Common myeloid progenitor, CD34-positive (primary cell): ENCODE measurements around the gene MRPS9.

ENCODE experiments used
- CTCF ChIA-PET: fragments of 350-600 bp; sonication (Branson Sonifier 250); formaldehyde crosslinking; loops from one replicate; lab custom pipeline; 2021; ENCODE audit warnings: antibody characterized with exemption; lab: Charles Lee
- POLR2A ChIA-PET: fragments of 350-600 bp; sonication (Branson Sonifier 250); formaldehyde crosslinking; loops from one replicate; lab custom pipeline; 2021; ENCODE audit warnings: antibody characterized with exemption; lab: Charles Lee
- DNase-seq, 3 donors: peaks; one replicate each; pipeline versions ENCODE4 v3.0.0 to v3.0.0-alpha.2; 2013
- H3K27ac ChIP-seq, 2 experiments: 1 replicate in 1 of 2; 2 replicates in 1 of 2; pipeline ENCODE4 v1.7.0; 2013; ENCODE audit warnings: inconsistent platforms in 2 of 2, low read length in 2 of 2, mild to moderate bottlenecking in 2 of 2, low read depth in 1 of 2, moderate library complexity in 1 of 2; ENCODE audit not compliant: severe bottlenecking in 2 of 2, insufficient read depth in 1 of 2, poor library complexity in 1 of 2
- H3K27me3 ChIP-seq, 5 experiments: replicated peaks in 2 of 5; 1 replicate in 3 of 5; 2 replicates in 2 of 5; pipeline versions ENCODE4 v1.6.1 to v1.7.0; 2013; ENCODE audit warnings: low read length in 4 of 5, mild to moderate bottlenecking in 2 of 5, moderate library complexity in 2 of 5, inconsistent platforms in 1 of 5; ENCODE audit not compliant: insufficient read depth in 5 of 5, control insufficient read depth in 4 of 5
- H3K36me3 ChIP-seq, 4 experiments: 1 replicate in 2 of 4; 2 replicates in 2 of 4; pipeline versions ENCODE4 v1.6.1 to v1.7.0; 2013; ENCODE audit warnings: low read length in 3 of 4, control low read depth in 1 of 4, mild to moderate bottlenecking in 1 of 4; ENCODE audit not compliant: control insufficient read depth in 4 of 4, insufficient read depth in 4 of 4
- H3K4me1 ChIP-seq, 4 experiments: 1 replicate in 3 of 4; 2 replicates in 1 of 4; pipeline versions ENCODE4 v1.6.1 to v1.7.1; 2013; ENCODE audit warnings: low read length in 3 of 4, mild to moderate bottlenecking in 3 of 4, control low read depth in 1 of 4, inconsistent platforms in 1 of 4, moderate library complexity in 1 of 4; ENCODE audit not compliant: control insufficient read depth in 4 of 4, insufficient read depth in 4 of 4; ENCODE audit errors: control extremely low read depth in 1 of 4
- H3K4me3 ChIP-seq, 7 experiments: 1 replicate in 4 of 7; 2 replicates in 3 of 7; pipeline versions ENCODE4 v1.5.1 to v1.7.0; 2013; ENCODE audit warnings: mild to moderate bottlenecking in 7 of 7, low read length in 6 of 7, moderate library complexity in 6 of 7, inconsistent platforms in 2 of 7, low read depth in 2 of 7, control low read depth in 1 of 7; ENCODE audit not compliant: insufficient read depth in 4 of 7, control insufficient read depth in 1 of 7; ENCODE audit errors: extremely low read depth in 1 of 7
- H3K9me3 ChIP-seq, 5 experiments: 1 replicate in 4 of 5; 2 replicates in 1 of 5; pipeline versions ENCODE4 v1.6.1 to v1.7.1; 2013; ENCODE audit warnings: low read length in 4 of 5, mild to moderate bottlenecking in 2 of 5, inconsistent platforms in 1 of 5, low read depth in 1 of 5, moderate library complexity in 1 of 5; ENCODE audit not compliant: control insufficient read depth in 4 of 5, insufficient read depth in 2 of 5; ENCODE audit errors: control extremely low read depth in 1 of 5
- WGBS: methylation state at CpG from one replicate; pipeline ENCODE4 v1.1.5; 2013; ENCODE audit not compliant: insufficient coverage; 5-methylcytosine and 5-hydroxymethylcytosine counted together

The MRPS9 gene

DNA sequence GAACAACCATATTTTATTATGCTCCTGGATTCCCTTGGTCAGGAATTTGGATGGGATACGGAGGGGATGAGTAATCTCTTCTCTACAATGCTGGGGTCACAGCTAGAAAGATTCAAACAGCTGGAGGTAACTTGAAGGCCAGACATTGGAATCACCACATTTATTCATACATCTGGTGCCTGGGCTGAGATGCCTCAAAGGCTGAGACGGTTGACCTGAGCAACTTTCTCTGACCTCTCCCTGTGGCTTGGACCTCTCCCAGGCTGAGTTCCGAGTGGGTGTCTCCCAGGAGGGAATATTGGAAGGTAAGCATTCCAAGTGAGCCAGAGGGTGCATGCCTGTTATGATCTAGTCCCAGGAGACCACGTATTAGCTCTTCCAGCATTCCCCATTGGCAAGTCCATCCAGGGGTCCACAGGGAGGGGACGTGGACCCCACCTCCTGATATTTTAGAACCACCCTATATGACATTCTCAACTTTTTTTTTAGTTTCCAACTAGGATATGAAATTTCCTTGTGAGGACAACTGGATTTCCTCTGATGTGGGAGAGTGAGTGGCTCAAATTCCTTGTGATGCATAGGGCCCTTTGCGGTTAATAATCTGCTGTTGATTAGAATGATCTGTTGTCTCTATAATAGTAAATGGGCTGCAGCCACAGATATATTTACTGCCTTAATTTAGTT is 101.8 kb downstream of the MRPS9 start:
- H3K36me3 ChIP-seq = no peaks in the 10 kb centered on the region
- H3K27me3 ChIP-seq = peaks cover 3 to 20% (median 13%) of the 10 kb centered on the region in 5 experiments
- 100% methylated on average over 3 of the region's 6 CpGs for WGBS
- H3K27ac ChIP-seq = no peak overlapping the region
- DNase-seq = no peak
- no peaks in the 10 kb centered on the region for H3K9me3 ChIP-seq
- H3K4me1 ChIP-seq = peaks cover 0 to 11% (median 5%) of the 10 kb centered on the region in 4 experiments
- POLR2A ChIA-PET = no interaction called here
- CTCF ChIA-PET = interaction anchor here (0.8 to 1.9 kb wide), 3 partner anchors 19 to 96 kb away, joined by 3 to 8 read pairs (median 5); no protein-coding TSS in a partner anchor
- no peak overlapping the region for H3K4me3 ChIP-seq

DNA sequence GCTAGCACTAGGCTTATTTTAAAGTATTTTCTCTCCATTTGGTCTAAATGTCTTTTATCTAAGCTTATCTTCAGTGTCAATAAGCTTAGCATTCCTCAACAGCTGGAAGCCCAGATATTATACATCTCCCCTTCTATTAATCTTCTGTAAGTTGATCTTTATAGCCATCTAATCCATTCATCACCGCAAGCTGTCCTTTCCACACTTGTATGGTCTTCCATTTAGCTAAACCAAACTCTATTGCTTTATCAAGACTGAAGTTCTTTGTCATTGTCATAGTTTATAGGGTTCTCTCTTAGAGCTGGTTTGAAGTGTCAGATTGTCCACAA is 102.3 kb downstream of the MRPS9 start:
- peaks cover 0 to 12% (median 5%) of the 10 kb centered on the region in 4 experiments for H3K4me1 ChIP-seq
- WGBS = no CpG with 5 or more reads among the region's 1 CpG
- H3K27me3 ChIP-seq = peaks cover 5 to 21% (median 18%) of the 10 kb centered on the region in 5 experiments
- no peak overlapping the region for H3K27ac ChIP-seq
- no peaks in the 10 kb centered on the region for H3K9me3 ChIP-seq
- H3K4me3 ChIP-seq = no peak overlapping the region
- no peaks in the 10 kb centered on the region for H3K36me3 ChIP-seq
- DNase-seq = no peak
- ChIA-PET CTCF (interaction anchor here (0.8 to 1.9 kb wide), 3 partner anchors 20 to 96 kb away, joined by 3 to 8 read pairs (median 5); no protein-coding TSS in a partner anchor), POLR2A (no interaction called here)

DNA sequence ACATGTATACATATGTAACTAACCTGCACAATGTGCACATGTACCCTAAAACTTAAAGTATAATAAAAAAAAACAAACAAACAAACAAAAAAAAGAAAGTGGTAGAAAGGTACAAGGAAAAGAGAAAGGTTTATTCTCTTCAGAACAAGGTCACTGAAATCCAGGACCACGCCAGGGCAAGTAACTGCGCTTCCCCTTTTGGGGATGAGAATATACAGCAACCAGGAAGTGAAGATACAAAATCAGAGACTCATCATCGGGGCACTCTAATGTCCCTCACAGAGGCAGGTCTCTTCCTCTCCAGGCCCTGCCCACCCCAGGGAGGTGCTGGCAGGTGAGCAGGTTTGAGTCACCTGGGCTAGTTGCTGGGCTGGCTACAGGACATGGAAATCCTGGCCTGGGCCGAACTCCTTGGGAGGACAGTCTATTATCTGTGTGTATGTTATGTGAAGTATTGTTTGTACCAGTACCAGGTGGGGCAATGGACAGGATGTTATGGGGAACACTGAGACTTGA is 103.3 kb downstream of the MRPS9 start:
- no peaks in the 10 kb centered on the region for H3K9me3 ChIP-seq
- no peak overlapping the region for H3K27ac ChIP-seq
- H3K27me3 ChIP-seq = peaks cover 5 to 30% (median 21%) of the 10 kb centered on the region in 5 experiments
- H3K4me3 ChIP-seq = no peak overlapping the region
- ChIA-PET CTCF (interaction anchor here (1.9 kb wide), 1 partner anchor 25 kb away, joined by 6 read pairs; no protein-coding TSS in a partner anchor), POLR2A (no interaction called here)
- WGBS = 84% methylated on average over 4 of the region's 4 CpGs
- H3K4me1 ChIP-seq = peaks cover 0 to 12% (median 5%) of the 10 kb centered on the region in 4 experiments
- DNase-seq = peak in 1 of 3 donors; percentile 22
- no peaks in the 10 kb centered on the region for H3K36me3 ChIP-seq

GRCh38 chr2:105142239-105142638 is 104.4 kb downstream of the MRPS9 start:
- ChIA-PET POLR2A (no interaction called here), CTCF (interaction anchor here (1.8 to 1.9 kb wide), 2 partner anchors 26 to 38 kb away, joined by 6 read pairs; no protein-coding TSS in a partner anchor)
- Histone ChIP-seq H3K27me3 (peaks cover 5 to 32% (median 24%) of the 10 kb centered on the region in 5 experiments), H3K9me3 (no peaks in the 10 kb centered on the region), H3K4me1 (peaks cover 0 to 12% (median 5%) of the 10 kb centered on the region in 4 experiments), H3K4me3 (no peak overlapping the region), H3K27ac (no peak overlapping the region), H3K36me3 (no peaks in the 10 kb centered on the region)
- 90% methylated on average over 4 of the region's 5 CpGs for WGBS
- DNase-seq = no peak

GRCh38 chr2:105143094-105143466 is 105.2 kb downstream of the MRPS9 start:
- H3K27me3 ChIP-seq = peaks cover 5 to 32% (median 24%) of the 10 kb centered on the region in 5 experiments

DNA sequence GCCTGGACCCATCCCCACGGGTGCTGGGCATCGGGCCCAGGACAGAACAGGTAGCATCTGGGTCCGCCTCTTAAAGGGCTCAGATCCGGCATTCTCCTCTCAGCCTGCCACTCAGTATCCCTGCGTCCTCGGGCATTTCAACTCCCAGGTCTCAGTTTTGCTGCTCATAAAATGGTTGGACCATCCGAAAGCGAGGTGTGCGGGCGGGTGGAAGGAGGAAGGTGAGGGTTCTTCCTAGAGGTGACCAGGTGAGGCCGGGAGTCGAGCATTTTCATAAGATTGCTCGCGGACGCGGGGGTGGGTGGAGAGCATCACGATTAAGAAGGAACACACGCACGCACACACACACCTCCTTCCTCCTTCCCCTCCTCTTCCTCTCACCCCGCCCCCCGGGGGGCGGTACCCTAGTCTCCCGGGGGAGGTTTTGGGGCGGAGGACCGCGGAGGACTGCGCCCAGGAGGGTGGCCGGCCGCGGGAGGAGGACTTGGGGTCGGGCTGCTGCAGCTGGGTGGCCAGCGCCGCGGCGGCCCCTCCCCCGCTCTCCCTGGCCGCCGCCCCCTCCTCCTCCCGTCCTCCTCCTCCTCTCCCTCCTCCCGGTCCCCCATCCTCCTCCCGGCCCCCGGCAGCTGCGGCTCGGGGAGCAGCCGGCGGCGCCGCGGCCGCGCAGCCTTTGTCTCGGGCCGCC is 105.7 kb downstream of the MRPS9 start:
- Histone ChIP-seq H3K4me1 (peaks cover 0 to 12% (median 5%) of the 10 kb centered on the region in 4 experiments), H3K4me3 (peak overlapping the region; percentile 2 to 72 (median 51)), H3K27ac (no peak overlapping the region), H3K27me3 (peaks cover 5 to 32% (median 20%) of the 10 kb centered on the region in 5 experiments), H3K36me3 (no peaks in the 10 kb centered on the region), H3K9me3 (no peaks in the 10 kb centered on the region)
- ChIA-PET CTCF (interaction anchor here (1.8 to 1.9 kb wide), 2 partner anchors 27 to 37 kb away, joined by 6 read pairs; no protein-coding TSS in a partner anchor), POLR2A (no interaction called here)
- DNase-seq = peak in 2 of 3 donors; percentile 28 to 29
- 3% methylated on average over 38 of the region's 53 CpGs for WGBS

More at GRCh38 chr2:105143094-105143466, 105.2 kb downstream of the MRPS9 start:
- ChIA-PET POLR2A (no interaction called here), CTCF (interaction anchor here (1.8 to 1.9 kb wide), 2 partner anchors 26 to 37 kb away, joined by 6 read pairs; no protein-coding TSS in a partner anchor)
- DNase-seq = no peak
- no peaks in the 10 kb centered on the region for H3K9me3 ChIP-seq
- no peak overlapping the region for H3K27ac ChIP-seq
- H3K4me3 ChIP-seq = peak overlapping the region in 3 of 7 experiments; percentile 63 to 72 (median 65)
- 67% methylated on average over 2 of the region's 6 CpGs for WGBS
- no peaks in the 10 kb centered on the region for H3K36me3 ChIP-seq
- H3K4me1 ChIP-seq = peaks cover 0 to 12% (median 5%) of the 10 kb centered on the region in 4 experiments
